Fibroblast of lung (primary cell): ENCODE data around the gene NCK2. TPM values are rescaled to one million over a fixed set of nuclear protein-coding genes. Genes with fewer than 3 reads are reported as not detected.

Source experiments
- DNase-seq, 2 donors: peaks; one replicate each; pipeline versions ENCODE4 v3.0.0 to v3.0.0-alpha.2; 2010; ENCODE audit warnings: low read depth in 2 of 2
- H2AFZ ChIP-seq: 2 replicates; pipeline ENCODE4 v1.5.1; 2012; ENCODE audit warnings: low read length, control low read depth, inconsistent platforms
- H3K27ac ChIP-seq: 2 replicates; pipeline ENCODE4 v1.5.1; 2011; ENCODE audit warnings: low read length, control low read depth; ENCODE audit not compliant: insufficient read depth
- H3K27me3 ChIP-seq: 2 replicates; pipeline ENCODE4 v1.5.1; 2011; ENCODE audit warnings: mild to moderate bottlenecking, low read length; ENCODE audit not compliant: control insufficient read depth, insufficient read depth
- H3K36me3 ChIP-seq: 2 replicates; pipeline ENCODE4 v1.5.1; 2011; ENCODE audit warnings: low read length; ENCODE audit not compliant: control insufficient read depth, insufficient read depth
- H3K4me1 ChIP-seq: 2 replicates; pipeline ENCODE4 v1.5.1; 2011; ENCODE audit warnings: low read length; ENCODE audit not compliant: control insufficient read depth, insufficient read depth; ENCODE audit errors: extremely low read depth
- H3K4me2 ChIP-seq: 2 replicates; pipeline ENCODE4 v1.5.1; 2011; ENCODE audit warnings: low read length, control low read depth; ENCODE audit not compliant: insufficient read depth; ENCODE audit errors: extremely low read depth
- H3K4me3 ChIP-seq, 4 experiments: fragments of 200-600 bp in 1 of 4; sonication (generic) in 1 of 4; replicated peaks in 1 of 4; 2 replicates each; pipeline ENCODE4 v1.5.1; 2011 to 2016; ENCODE audit warnings: low read length in 4 of 4, low read depth in 3 of 4, mild to moderate bottlenecking in 3 of 4, control low read depth in 2 of 4, inconsistent platforms in 1 of 4, mixed read lengths in 1 of 4; ENCODE audit not compliant: insufficient read depth in 1 of 4; ENCODE audit errors: control extremely low read depth in 1 of 4
- H3K79me2 ChIP-seq: 2 replicates; pipeline ENCODE4 v1.5.1; 2012; ENCODE audit warnings: mild to moderate bottlenecking, low read length, inconsistent platforms; ENCODE audit not compliant: control insufficient read depth, insufficient read depth
- H3K9ac ChIP-seq: 2 replicates; pipeline ENCODE4 v1.5.1; 2011; ENCODE audit warnings: mild to moderate bottlenecking, low read length, control low read depth; ENCODE audit not compliant: insufficient read depth
- H3K9me3 ChIP-seq: 2 replicates; pipeline ENCODE4 v1.5.1; 2012; ENCODE audit warnings: low read depth, low read length; ENCODE audit not compliant: control insufficient read depth, insufficient read depth
- H4K20me1 ChIP-seq: 2 replicates; pipeline ENCODE4 v1.5.1; 2011; ENCODE audit warnings: low read length; ENCODE audit not compliant: control insufficient read depth, insufficient read depth; ENCODE audit errors: extremely low read depth
- CTCF ChIP-seq, 2 donors: IDR thresholded peaks in 1 of 2; conservative IDR thresholded peaks in 1 of 2; 1 replicate in 1 of 2; 2 replicates in 1 of 2; pipeline ENCODE4 v1.5.1; 2011 to 2012; ENCODE audit warnings: low read length in 2 of 2, control low read depth in 1 of 2, inconsistent platforms in 1 of 2, low read depth in 1 of 2, mild to moderate bottlenecking in 1 of 2
- EZH2 ChIP-seq: IDR thresholded peaks from 2 replicates; pipeline ENCODE4 v1.5.1; 2012; ENCODE audit warnings: low read length, control low read depth, mild to moderate bottlenecking; ENCODE audit errors: missing control alignments
- polyA plus RNA-seq, 2 donors: library from polyadenylated mRNA; depleted of rRNA in 1 of 2; stranded (reverse) in 1 of 2; unstranded in 1 of 2; fragments of >200 nt; gene quantifications; 2 replicates each; pipeline ENCODE4 v1.2.1, GENCODE V29; 2011 to 2012; ENCODE audit warnings: missing spikeins in 1 of 2
- total RNA-seq: library from RNA; depleted of rRNA; stranded (reverse); fragments of >200 nt; gene quantifications from 2 replicates; pipeline ENCODE4 v1.2.1, GENCODE V29; 2014

Gene NCK2
- total and polyA plus RNA-seq, 2 donors (not counting 1 experiment from before 2014, with no cell fraction given) = 25.4 to 51.3 TPM

GRCh38 chr2:105744091-105744908 lies 412 bp upstream of the NCK2 start:
- DNase-seq = peak; percentile 34 to 54
- Histone ChIP-seq H3K4me3 (peak overlapping the region in 3 of 4 experiments; percentile 18 to 60 (median 33)), H3K9ac (peak overlapping the region; percentile 43), H3K4me2 (peak overlapping the region; percentile 63), H4K20me1 (no peaks in the 10 kb centered on the region), H3K36me3 (no peaks in the 10 kb centered on the region), H3K27ac (no peak overlapping the region), H3K9me3 (no peaks in the 10 kb centered on the region), H2AFZ (peak overlapping the region; percentile 52), H3K27me3 (peaks cover 3% of the 10 kb centered on the region), H3K4me1 (peaks cover 14% of the 10 kb centered on the region), H3K79me2 (peaks cover 28% of the 10 kb centered on the region)
- TF ChIP-seq EZH2 (no peak), CTCF (conservative IDR thresholded peaks at IDR 0.05 in 1 of 2, IDR thresholded peaks at IDR 0.05 in 1 of 2; ENCODE audit: low read depth in 1 of 2, low read length in 2 of 2) (no peak)

GRCh38 chr2:105746177-105747080 lies 1.7 kb downstream of the NCK2 start:
- TF ChIP-seq CTCF (conservative IDR thresholded peaks at IDR 0.05 in 1 of 2, IDR thresholded peaks at IDR 0.05 in 1 of 2; ENCODE audit: low read depth in 1 of 2, low read length in 2 of 2) = no peak

More at GRCh38 chr2:105746177-105747080, 1.7 kb downstream of the NCK2 start:
- Histone ChIP-seq H3K9ac (peak overlapping the region; percentile 56), H3K79me2 (peaks cover 40% of the 10 kb centered on the region), H3K36me3 (no peaks in the 10 kb centered on the region), H4K20me1 (no peaks in the 10 kb centered on the region), H2AFZ (no peak overlapping the region), H3K27ac (peak overlapping the region; percentile 22), H3K4me3 (peak overlapping the region; percentile 56 to 88 (median 66)), H3K4me1 (peaks cover 17% of the 10 kb centered on the region), H3K4me2 (peak overlapping the region; percentile 71), H3K27me3 (peaks cover 2% of the 10 kb centered on the region), H3K9me3 (no peaks in the 10 kb centered on the region)
- no peak for DNase-seq
